NCI-H146 (cell line): ENCODE measurements around the gene TRA2A.

ENCODE experiments used
- DNase-seq: peaks from one replicate; lab custom pipeline; 2025; lab: John Stamatoyannopoulos, UW

The TRA2A gene

DNA sequence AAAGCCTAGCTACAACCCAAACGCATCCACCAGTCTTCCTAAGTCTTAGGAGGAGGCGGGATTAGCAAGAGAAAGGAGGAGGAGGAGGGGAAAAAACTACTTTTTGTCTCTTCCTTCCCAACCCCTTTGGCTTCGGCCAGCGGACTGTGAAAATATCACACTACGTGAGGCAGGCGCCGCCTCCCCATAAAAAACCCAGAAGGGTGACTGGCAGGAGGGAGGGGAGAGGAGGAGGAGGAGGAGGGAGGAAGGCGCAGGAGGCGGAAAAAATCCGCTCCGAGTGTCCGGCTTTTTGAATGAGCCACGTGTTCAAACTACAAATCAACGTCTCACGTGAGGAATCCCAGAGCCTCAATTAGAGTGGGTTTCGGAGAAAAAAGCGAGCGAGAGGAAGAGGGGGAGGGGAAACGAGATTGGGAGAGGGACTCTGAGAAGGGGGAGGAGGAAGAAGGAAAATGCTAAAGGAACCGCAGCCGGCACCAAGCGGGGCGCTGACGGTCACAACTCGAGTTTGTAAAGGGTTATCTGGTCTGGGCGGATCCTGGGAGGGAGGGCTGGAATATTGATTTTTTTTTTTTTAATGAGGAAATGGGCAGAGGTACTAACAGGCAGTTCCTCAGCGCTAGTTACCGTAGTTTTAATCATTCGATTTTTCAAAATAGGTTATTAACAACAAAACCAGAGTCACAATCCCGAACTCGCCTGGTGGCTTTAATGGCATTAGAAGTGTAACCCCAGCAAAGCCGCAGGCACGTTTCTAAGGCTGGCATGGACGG lies 61.3 kb downstream of the TRA2A start, which contains the start of gene IGF2BP3:
Gene IGF2BP3 (minus strand): TSS at position 162 of the 776 bp plus-strand sequence. CDS start 381 bp downstream, outside the sequence.
- DNase-seq = peak; percentile 97

DNA sequence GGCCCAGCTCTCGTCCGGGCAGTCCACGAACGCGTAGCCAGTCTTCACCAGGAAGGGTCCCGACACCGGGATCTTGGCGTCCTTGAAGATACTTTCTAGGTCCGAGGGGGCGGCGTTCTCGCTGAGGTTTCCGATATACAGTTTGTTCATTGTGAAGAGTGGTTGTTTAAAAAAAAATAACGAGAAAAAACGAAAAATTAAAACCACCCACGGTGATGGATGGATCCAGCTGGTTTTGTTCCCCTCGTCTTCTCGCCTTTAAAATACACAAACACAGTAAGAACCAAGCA lies 61.9 kb downstream of the TRA2A start:
- DNase-seq = no peak

DNA sequence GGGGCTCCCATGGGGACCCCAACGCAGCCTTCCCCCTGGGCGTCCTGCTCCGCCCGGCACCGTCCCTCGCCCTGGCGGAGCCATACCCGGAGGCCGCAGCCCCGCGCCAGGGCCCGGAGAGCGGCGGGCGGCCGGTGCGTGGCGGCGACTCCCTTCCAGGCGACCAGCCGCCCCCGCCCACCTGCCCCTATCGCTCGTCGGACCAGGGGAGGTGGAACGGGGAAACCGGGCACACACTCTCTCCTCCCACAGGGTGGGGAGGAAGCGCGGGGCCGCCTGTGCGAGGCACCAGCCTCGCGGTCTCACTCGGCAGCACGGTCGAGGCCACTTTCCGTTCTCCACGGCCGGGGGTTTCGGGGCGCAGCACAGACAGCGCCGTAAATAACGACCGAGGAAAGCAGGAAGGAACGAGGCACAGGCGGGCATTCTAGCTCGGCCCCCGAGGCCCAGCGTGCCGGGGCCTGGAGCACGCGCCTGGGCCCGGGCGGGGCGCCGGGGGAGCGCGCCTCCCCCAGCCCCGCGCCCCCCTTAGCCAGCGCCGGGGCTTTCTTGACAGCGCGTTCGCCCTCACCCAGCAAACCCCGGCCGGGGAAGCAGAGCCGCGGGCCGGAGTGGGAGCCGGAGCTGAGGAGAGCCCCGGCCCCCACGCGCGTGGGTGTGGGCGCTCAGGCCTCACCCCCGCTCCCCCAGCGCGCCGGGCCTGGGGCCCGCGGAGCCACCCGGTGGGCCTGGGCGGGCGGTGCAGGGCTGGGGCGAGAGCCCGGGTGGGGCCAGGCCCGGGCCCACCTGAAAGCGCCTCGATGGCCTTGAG lies 62.4 kb downstream of the TRA2A start:
- peak; percentile 62 for DNase-seq

DNA sequence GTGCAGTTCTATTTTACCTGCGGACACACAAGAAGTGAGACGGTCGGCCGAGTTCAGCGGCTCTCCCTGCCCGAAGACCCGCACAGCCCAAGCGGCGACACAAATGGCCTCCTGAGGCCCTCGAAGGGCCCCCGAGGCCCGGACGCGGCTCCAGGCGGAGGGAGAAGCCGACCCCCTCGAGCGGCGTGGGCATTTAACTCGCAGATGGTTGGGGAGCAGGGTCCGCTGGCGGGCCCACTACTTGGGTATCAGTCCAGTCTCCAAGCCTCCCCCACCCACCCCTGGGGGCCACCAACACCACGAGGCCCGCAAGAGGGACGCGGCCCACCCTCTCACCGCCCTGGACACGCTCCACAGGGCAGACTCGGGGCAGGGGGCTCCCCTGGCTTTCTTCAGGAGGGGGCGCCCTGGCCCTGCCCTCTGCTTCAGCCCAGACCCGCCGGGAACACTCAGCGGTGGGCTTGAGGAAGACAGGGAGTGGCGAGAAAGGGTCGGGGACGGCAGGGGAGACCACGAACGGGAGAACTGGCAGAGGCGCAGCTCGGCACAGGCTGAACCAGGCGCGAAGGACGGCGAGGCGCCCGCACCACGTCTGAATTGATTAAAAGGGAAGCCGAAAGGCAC lies 63.1 kb downstream of the TRA2A start:
- peak; percentile 48 for DNase-seq

DNA sequence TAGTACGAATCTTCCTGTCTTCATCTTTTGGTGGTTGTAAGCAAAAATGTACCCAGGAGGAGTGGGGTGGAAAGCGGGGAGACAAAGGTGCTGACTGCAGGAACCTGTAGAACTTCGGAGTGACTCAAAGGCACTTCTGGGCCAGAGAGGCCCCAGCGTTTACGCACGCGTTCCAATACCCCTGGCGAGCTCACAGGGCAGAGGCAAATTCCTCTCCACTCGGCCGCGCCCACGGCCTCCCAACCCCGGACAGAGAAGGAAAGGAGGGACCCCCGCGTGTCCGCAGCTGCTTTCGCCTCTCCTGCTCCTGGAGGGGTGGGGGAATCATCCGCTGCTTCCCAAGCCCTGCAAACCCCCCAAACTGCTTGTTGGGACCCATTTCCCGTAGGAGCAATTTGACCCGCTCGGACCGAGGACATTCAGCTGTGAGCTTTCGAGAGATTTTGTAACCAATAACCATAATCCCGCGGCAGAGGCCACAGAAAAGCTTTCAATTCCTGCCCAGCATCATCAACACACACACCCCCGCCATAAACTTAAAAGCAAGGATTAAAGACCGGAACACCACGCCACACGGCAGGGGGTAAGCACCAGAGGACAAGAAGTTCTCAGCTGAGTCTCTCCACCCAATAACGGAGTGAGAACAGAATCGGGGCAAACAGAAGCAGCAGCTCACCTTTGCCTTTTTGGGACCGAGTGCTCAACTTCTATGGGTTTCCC lies 63.8 kb downstream of the TRA2A start:
- DNase-seq = peak; percentile 48

DNA sequence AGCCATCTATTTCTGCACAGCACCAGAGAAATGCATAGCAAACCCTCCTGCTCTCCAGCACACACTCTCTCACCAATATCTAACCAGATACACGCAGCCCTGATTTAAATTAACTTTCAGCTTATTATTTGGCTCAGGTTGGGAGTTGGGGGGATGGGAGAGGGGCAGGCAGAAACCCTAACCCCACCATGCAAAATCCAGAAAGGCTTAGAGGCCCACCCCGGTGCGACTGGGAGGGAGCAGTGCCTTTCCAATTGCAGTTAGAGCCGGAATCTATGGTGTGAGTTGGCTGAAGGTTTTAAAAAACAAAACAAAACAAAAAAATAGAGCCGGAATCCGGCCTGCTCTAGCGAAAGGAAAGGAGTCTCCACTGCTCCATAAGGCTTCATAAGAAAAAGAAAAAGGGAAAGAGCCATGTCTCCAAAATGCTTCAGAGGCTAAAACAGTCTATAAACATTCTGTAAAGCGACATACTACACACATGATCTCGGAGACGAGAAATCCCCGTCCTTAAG lies 64.4 kb downstream of the TRA2A start:
- no peak for DNase-seq

DNA sequence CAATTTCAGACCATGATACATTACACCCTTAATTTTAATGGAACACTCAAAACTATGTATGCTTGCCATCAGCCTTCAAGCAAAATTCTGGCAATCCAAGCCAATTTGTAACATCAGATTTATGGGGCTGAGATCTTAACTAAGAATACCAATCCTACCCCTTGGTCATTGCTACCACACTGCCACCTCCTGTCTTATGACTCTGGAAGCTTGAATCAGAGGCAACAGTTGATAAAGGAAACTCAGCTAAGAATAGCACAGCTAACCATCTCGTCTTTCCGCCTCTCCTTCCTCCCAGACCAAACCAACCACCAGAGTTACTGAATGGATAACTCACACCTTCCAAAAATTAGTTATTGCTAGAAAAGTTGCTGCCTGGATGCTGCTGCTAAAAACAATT lies 68.9 kb downstream of the TRA2A start:
- DNase-seq = no peak

DNA sequence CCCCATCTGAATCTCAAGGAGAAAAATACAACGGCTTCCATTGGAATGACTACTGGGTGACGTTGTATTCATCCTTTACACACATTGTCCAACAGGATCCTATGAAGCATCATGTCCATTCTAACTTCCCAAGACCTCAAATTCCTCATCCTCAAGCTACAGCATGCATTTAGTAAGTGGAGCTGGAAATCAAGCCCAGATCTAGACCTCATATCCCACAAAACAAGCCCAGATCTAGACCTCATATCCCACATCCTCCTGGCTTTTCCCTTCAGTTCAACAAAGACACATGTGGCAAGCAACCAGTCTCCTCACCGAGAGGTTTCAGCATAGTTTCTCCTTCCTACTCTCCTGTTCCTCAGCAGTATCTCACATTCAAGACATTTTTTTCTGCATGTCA lies 73.7 kb downstream of the TRA2A start:
- DNase-seq = no peak

DNA sequence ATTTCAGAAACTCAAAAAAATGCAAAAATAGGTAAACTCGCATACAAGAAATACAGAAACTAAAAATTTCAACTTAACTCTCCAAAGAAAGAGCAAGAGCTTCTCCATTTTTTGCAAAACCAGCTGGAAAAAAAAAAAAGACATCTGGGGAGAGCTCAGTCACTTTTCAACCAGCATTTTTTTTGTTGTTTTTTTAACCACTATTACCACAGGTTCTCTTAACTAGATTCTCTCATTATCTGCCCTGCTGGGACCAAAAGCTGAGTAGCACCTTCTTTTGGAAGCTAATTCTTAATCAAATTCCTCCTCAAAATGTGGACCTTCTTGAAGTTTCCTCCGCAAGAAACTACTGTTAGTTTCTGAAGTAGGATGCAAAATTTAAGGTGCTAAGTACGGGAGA lies 75.7 kb downstream of the TRA2A start:
- DNase-seq = no peak

DNA sequence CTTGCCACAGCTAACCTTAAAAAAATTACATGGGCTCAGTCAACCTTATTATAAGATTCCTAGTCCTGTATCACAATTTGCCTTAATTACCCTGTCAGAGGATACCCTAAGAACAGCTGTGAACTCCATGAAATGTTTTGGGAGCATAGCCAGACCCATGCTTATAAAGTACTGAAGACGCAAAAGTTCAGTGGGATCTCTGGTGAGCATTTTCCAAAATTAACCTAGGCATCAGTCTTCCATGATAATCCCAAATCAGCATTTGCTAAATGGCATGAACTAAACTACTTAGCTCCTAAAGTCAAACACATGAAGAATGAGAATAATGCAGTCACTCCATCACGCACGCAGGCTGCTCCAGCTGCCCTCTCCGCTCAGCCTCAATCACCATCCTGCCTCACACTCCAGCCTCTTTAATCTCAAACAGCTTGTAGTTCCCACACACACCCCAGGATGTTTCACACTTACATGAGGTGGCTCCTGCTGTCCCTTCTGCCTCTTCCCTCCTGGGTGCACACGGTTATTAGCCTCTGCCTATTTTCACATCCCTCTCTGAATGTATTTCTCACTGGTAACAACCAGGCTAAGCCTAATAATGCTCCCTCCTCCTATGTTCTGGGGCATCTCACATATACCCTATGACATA lies 76.8 kb downstream of the TRA2A start:
- DNase-seq = no peak
